OCI-LY3 (cell line): Measurements from ENCODE around the gene WFDC10A.

Source experiments
- EZH2phosphoT487 ChIP-seq: fragments of 200-600 bp; shearing (Covaris generic); IDR thresholded peaks from 2 replicates; pipeline ENCODE4 v1.6.1; 2018; ENCODE audit warnings: antibody characterized with exemption, mixed run types, low read depth
- TF ChIP-seq, protein P1 (sequence below): fragments of 200-600, 300-600 bp; sonication (generic); IDR thresholded peaks from 2 replicates; pipeline ENCODE4 v1.5.1; 2014; ENCODE audit warnings: antibody characterized with exemption, low read length, low read depth

- TF ChIP-seq, protein P1, sequence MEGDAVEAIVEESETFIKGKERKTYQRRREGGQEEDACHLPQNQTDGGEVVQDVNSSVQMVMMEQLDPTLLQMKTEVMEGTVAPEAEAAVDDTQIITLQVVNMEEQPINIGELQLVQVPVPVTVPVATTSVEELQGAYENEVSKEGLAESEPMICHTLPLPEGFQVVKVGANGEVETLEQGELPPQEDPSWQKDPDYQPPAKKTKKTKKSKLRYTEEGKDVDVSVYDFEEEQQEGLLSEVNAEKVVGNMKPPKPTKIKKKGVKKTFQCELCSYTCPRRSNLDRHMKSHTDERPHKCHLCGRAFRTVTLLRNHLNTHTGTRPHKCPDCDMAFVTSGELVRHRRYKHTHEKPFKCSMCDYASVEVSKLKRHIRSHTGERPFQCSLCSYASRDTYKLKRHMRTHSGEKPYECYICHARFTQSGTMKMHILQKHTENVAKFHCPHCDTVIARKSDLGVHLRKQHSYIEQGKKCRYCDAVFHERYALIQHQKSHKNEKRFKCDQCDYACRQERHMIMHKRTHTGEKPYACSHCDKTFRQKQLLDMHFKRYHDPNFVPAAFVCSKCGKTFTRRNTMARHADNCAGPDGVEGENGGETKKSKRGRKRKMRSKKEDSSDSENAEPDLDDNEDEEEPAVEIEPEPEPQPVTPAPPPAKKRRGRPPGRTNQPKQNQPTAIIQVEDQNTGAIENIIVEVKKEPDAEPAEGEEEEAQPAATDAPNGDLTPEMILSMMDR: no peak
- no peak for TF ChIP-seq EZH2phosphoT487
These were observed 10.1 kb downstream of the WFDC10A start for GRCh38 chr20:45639687-45640086.
